Stimulated activated CD4-positive, alpha-beta T cell treated with anti-CD3 and anti-CD28 coated beads, Interleukin-2, amount 100 ng/mL, for 48 hours (primary cell): ENCODE data around the gene ABHD8.
A peak's percentile ranks its signal among the peaks of the same experiment; 100 is the strongest.

Source experiments
- DNase-seq, 2 donors: peaks; one replicate each; pipeline ENCODE4 v3.0.0-alpha.2; 2020

Gene ABHD8

DNA sequence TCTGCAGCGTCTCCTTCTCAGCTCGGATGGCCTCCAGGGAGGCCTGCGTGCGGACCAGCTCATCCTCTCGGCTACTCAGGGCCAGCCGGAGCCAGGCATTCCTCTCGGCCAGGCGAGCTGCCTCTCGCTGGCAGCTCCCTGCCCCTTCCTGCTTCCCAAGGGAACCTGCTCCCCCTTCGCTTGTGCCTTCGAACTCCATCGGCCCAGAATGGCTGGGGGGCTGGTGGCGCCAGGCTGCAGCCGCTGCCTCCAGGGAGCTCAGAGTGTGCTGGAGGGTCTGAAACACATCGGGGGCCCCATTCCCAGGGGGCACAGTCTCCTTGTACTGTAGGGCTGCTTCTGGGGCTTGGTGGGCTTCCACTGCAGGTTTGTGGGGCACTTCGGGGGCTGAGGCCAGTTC lies 40.7 kb downstream of the ABHD8 start:
- DNase-seq = no peak

- DNase-seq = peak; percentile 93 to 94
Measured at GRCh38 chr19:17260842-17261325, 42.3 kb downstream of the ABHD8 start.

DNA sequence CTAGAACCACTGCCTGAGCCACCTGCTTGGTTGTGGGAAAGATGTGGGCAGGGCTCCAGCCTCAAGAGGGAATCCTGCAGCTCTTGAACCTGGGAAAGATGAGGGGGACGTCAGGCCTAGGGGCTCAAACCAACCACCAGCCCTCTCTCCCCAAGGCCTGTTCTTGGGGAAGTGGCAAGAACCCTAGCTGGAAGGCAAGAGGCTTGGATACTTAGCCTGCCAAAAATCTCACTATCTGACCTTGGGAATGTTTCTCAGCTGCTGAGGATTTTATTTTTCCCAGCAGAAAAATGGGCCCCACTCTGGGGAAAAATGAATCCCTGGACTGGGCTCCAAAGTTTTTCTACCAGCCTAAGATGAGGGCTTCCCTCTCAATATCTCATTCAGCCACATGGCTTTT lies 43.3 kb downstream of the ABHD8 start:
- no peak for DNase-seq

DNA sequence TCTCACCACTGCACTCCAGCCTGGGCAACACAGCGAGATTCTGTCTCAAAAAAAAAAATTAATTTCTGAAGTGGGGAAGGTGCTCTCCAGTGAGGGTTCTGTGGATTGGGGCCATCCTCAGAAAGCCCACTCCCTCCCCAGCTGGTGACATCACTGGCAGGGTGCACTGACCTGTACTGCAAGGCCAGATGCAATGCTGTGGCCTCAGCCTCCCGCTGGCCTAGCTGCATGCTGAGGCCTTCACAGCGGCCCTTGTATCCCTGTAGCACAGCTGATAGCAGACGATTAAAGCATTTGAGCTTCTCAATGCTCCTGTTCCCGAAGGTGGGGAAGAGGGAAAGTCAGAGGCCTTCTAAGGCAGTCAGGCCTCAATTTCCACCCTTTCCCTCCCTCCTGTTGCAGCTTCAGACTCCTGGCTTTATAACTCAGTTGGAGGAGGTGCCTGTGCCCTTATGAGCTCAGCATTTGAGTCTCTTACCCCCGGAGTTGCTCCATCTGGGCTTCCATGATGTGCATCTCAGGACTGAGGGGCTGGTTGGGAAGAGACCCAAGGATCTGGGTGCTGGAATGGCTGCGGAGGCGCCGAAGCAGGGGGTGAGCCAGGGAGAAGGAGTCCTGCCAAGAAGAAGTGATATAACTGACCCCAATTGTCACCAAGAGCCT lies 44.0 kb downstream of the ABHD8 start:
- no peak for DNase-seq

DNA sequence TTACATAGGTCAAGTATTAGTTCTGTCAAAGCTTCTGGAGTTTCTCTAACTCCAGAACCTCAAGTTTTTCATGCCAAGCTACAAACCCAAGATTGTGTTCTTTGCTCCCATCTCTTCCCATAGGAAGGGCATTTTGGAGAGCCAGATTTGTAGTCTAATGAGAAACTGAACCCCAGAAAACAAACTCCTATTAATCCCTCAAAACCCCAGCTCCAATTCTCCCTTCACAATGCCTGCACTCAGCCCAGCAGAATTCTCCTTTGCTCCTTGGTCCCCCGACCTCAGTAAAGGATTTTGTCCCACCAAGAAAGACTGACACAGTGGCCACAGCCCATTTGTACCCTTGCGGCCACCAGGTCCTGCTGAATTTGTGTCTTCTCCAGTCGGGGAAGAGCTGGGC lies 47.1 kb downstream of the ABHD8 start:
- DNase-seq = no peak

GRCh38 chr19:17255150-17255621 lies 48.0 kb downstream of the ABHD8 start:
- DNase-seq = no peak

- DNase-seq = no peak
Measured at GRCh38 chr19:17254636-17255035, 48.6 kb downstream of the ABHD8 start.

- no peak for DNase-seq
Measured at GRCh38 chr19:17249887-17250548, 53.2 kb downstream of the ABHD8 start.

DNA sequence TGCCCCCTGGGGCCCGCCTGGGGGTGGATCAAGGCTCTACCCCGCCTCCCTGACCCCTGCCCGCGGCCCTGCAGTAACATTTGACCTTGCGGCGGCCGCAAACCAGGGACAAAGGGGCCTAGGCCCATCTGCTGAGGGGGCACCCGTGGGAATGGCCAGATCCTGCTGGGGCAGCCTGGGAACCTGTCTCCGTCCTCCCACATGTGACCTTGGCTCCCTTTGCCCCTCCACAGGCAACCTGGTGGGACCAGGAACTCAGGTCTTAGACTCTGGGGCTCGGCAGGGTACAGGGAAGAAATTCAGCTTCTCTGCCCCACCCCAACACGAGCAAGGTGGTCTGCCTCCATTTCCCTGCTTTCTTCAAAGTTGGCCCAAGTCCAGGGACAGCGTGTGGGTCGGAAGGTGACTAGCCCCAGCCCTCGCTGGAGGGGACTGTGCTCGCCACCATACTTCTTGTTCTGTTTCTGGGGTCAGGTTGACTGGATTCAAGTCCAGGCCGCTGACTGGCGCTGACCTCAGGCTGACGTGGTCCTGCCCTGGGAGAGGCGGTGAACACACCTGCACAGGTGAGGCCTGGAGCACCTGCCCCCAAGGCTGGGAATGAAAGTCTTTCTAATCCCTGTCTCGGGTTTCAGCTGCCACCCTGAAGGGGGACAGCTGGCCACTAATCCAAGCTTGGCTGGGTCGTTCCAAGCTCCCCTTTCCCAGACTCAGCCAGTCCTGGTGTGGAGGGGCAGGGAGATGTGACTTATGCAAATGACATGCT lies 55.0 kb downstream of the ABHD8 start:
- no peak for DNase-seq

DNA sequence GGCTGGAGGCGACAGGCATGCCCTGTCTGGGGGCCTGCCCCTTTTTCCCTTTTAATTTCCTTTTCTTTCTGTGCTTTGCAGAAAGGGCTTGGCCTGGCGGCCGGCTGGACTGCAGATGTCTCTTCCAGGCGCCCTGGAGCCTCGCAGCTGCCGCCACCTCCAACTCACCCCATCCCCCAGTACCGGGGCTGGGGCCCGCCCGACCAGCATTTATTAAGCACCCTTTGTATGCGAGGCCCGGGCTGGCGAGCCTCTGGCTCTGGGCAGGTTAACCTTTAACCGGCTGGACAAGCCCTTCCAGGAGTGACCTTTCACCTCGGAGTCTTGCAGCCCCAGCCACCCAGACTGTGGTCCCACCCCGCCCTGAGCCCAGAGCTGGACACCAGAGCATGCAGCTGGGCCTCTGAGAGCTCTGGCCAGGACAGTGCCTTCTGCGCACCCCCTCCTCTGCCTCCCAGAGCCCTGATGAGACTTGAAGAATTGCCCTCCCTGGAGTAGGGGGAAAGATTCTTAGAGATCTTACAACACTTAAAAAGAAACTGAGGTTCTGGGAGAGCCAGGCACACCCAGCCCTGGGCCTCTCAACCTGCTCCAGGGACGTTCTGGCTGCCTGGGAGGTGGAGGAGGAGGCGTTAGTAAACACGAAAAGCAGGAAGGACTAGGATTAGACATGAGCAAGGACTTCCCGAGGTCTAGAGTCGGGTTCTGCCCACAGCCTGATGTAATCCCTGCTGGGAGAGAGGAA lies 56.4 kb downstream of the ABHD8 start:
- no peak for DNase-seq

GRCh38 chr19:17245535-17245984 lies 57.7 kb downstream of the ABHD8 start, which contains the start of gene NR2F6:
NR2F6 (minus strand) TSS chr19:17245919; CDS start chr19:17245220, 699 bp downstream.
- no peak for DNase-seq

- DNase-seq = no peak
Measured at GRCh38 chr19:17244618-17245534, 58.3 kb downstream of the ABHD8 start.

- DNase-seq = no peak
Measured at GRCh38 chr19:17243830-17244617, 59.2 kb downstream of the ABHD8 start.

DNA sequence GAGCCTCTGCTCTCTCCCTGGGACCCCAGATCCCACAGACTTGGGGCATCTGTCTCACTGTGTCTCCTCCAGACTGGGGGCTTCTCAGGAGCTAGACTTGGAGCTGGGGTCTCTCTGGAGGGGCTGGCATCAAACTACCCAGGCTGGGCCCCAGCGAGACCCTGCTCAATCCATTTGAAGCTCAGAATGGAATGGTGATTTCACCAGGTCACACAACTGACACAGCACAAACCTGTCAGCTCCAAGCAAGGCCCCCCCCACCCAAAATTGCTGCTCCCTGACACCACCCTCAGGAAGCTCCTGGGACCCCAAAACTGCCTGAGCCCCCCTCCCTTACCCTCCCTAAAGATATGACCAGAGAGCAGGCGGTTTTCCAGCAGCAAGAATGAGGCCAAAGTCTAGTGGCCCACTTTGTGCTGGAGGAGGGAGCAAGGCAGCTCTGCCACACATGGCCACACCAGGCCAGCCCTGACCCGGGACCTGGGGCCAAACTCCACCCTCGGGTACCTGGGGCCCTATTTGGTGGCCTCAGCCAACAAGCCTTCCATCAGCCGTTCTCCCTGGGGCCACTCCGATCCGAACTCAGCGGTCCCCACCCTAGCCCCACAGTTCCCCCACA lies 59.9 kb downstream of the ABHD8 start:
- DNase-seq = no peak

DNA sequence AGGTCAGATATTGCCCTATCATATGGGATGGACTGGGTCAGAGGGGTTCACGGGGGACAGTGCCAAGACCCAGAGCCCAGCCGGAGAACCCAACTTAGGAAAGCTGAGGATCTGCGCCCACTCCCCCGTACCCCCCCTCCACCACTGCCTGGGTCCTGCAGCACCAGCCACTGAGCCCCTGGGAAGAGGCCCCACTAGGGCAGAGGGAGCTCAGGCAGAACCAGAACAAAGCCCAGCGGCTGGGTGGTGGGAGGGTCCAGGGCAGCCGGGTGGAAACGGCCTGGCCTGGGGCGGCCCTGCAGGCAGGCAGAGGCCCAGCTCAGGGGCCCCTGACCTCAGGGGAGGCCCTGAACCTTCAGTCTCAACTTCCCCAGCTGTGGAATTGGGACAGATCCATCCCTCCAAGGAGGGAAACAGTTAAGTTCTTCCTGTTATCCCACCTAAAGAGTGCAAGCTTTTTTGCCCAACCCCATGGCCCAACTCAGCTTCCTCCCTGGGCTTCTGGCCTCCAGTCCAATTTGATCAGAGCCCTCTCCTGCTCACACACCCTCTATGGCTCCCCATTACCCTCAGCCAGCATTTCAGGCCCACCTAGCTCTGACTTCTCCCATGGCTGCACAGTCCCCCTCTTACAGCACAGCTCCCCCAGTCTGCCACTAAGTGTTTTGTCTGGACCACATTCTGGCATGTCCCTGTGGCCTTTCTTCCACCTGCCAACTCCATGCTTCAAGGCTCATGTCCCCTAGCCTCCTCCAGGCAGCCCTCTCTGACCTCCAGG lies 60.6 kb downstream of the ABHD8 start:
- no peak for DNase-seq
